KMS-11 (cell line): ENCODE data around the gene TMEM252.

Source experiments
- H2AFZ ChIP-seq: fragments of 200-600 bp; sonication (generic); 2 replicates; pipeline ENCODE4 v1.6.1; 2016; ENCODE audit warnings: antibody characterized with exemption, mixed run types, low read depth
- H3K27ac ChIP-seq: fragments of 200-600 bp; sonication (generic); 2 replicates; pipeline ENCODE4 v1.6.1; 2016; ENCODE audit warnings: mild to moderate bottlenecking, mixed run types
- H3K27me3 ChIP-seq: fragments of 200-600 bp; sonication (generic); 2 replicates; pipeline ENCODE4 v1.6.1; 2017; ENCODE audit warnings: mild to moderate bottlenecking, low read depth, mixed run types, moderate library complexity; ENCODE audit not compliant: insufficient read depth
- H3K36me3 ChIP-seq: fragments of 200-600 bp; sonication (generic); 2 replicates; pipeline ENCODE4 v1.6.1; 2017; ENCODE audit warnings: mild to moderate bottlenecking, mixed run types; ENCODE audit not compliant: insufficient read depth
- H3K4me1 ChIP-seq: fragments of 200-600 bp; sonication (generic); 2 replicates; pipeline ENCODE4 v1.6.1; 2016; ENCODE audit warnings: mild to moderate bottlenecking, low read depth, mixed run types; ENCODE audit not compliant: poor library complexity, severe bottlenecking
- H3K4me2 ChIP-seq: fragments of 200-600 bp; sonication (generic); 2 replicates; pipeline ENCODE4 v1.7.0; 2016; ENCODE audit warnings: mild to moderate bottlenecking, mixed run types
- H3K4me3 ChIP-seq: fragments of 200-600 bp; sonication (generic); IDR thresholded peaks from 2 replicates; pipeline ENCODE4 v1.6.1; 2017; ENCODE audit warnings: low read depth, low read length, mixed read lengths; ENCODE audit not compliant: insufficient read depth
- H3K79me2 ChIP-seq: fragments of 200-600 bp; sonication (generic); 2 replicates; pipeline ENCODE4 v1.6.1; 2016; ENCODE audit warnings: low read depth, mixed run types; ENCODE audit not compliant: insufficient read depth
- H3K9ac ChIP-seq: fragments of 200-600 bp; sonication (generic); 2 replicates; pipeline ENCODE4 v1.6.1; 2016; ENCODE audit warnings: mild to moderate bottlenecking, mixed run types
- H4K20me1 ChIP-seq: fragments of 200-600 bp; sonication (generic); 2 replicates; pipeline ENCODE4 v1.6.1; 2016; ENCODE audit warnings: mild to moderate bottlenecking, mixed run types; ENCODE audit not compliant: insufficient read depth
- CTCF ChIP-seq: fragments of 200-600 bp; sonication (generic); conservative IDR thresholded peaks from 2 replicates; pipeline ENCODE4 v1.6.1; 2017; ENCODE audit warnings: low read depth, mild to moderate bottlenecking, antibody characterized with exemption, low read length, moderate library complexity, mixed read lengths

TMEM252 gene

DNA sequence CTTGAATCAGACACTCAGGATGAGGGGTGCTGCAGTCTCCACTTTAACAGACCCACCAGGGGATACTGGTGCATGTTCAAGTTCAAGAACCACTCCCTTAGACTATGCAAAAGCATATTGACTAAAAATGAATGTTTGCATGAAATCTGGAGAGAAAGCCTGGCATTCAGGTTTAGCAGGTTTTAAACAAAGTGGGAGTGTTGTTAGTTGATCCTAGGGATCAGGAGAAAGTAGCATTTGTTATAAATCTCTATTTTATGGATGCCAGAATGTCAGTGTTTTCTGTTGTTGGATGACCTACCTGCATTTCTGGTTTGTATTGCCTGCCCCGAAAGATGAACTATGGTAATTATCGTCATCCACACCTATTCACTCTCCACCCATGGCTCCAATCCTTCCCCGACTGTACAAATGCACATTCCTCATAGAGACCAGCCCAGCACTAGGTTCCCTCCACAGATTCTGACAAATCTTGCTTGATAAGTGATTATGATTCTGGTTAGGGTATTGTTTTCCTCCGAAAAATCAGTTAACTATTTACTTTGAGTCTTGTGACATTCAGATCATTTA lies 17.2 kb downstream of the TMEM252 start:
- no peaks in the 10 kb centered on the region for H3K36me3 ChIP-seq
- no peak overlapping the region for H3K9ac ChIP-seq
- no peaks in the 10 kb centered on the region for H3K79me2 ChIP-seq
- no peak overlapping the region for H3K27ac ChIP-seq
- H3K4me1 ChIP-seq: no peaks in the 10 kb centered on the region
- H3K4me3 ChIP-seq: no peak overlapping the region
- no peak for TF ChIP-seq CTCF
- H2AFZ ChIP-seq: no peak overlapping the region
- H4K20me1 ChIP-seq: no peaks in the 10 kb centered on the region
- H3K4me2 ChIP-seq: no peak overlapping the region
- no peaks in the 10 kb centered on the region for H3K27me3 ChIP-seq

DNA sequence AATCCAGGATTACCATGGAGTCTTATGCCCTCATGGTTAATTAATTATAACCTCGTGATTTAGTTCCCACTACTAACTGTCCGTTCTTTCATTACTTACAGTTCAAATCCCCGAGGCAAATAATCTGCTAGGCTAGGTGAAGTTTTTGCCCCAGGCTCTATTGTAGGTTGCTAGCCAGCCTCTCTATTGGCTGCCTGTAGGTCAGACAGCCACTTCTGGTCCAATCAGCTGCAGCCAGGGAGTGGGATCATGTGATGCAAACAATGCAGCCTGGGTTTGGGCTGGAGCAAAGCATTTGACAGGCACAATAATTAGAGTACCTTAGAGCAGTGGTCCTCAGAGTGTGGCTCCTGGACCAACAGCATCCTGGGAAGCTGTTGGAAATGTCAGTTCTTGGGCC lies 17.7 kb downstream of the TMEM252 start:
- H3K4me1 ChIP-seq: no peaks in the 10 kb centered on the region
- no peak overlapping the region for H3K9ac ChIP-seq
- TF ChIP-seq CTCF: no peak
- H2AFZ ChIP-seq: no peak overlapping the region
- H3K4me2 ChIP-seq: no peak overlapping the region
- H3K27me3 ChIP-seq: no peaks in the 10 kb centered on the region
- H3K36me3 ChIP-seq: no peaks in the 10 kb centered on the region
- no peaks in the 10 kb centered on the region for H3K79me2 ChIP-seq
- H3K4me3 ChIP-seq: no peak overlapping the region
- H3K27ac ChIP-seq: no peak overlapping the region
- H4K20me1 ChIP-seq: no peaks in the 10 kb centered on the region

- Histone ChIP-seq H3K27ac (no peak overlapping the region), H2AFZ (no peak overlapping the region), H3K4me2 (no peak overlapping the region), H3K79me2 (no peaks in the 10 kb centered on the region), H3K36me3 (no peaks in the 10 kb centered on the region), H3K27me3 (no peaks in the 10 kb centered on the region), H3K4me1 (no peaks in the 10 kb centered on the region), H3K4me3 (no peak overlapping the region), H4K20me1 (no peaks in the 10 kb centered on the region), H3K9ac (no peak overlapping the region)
- TF ChIP-seq CTCF: no peak
These were observed 18.6 kb downstream of the TMEM252 start for GRCh38 chr9:68522131-68522530.

GRCh38 chr9:68515326-68516017 lies 25.2 kb downstream of the TMEM252 start:
- H3K4me2 ChIP-seq: no peak overlapping the region

More at GRCh38 chr9:68515326-68516017, 25.2 kb downstream of the TMEM252 start:
- H2AFZ ChIP-seq: no peak overlapping the region
- H3K4me1 ChIP-seq: no peaks in the 10 kb centered on the region
- H3K9ac ChIP-seq: no peak overlapping the region
- H4K20me1 ChIP-seq: no peaks in the 10 kb centered on the region
- no peak overlapping the region for H3K27ac ChIP-seq
- H3K36me3 ChIP-seq: no peaks in the 10 kb centered on the region
- H3K27me3 ChIP-seq: no peaks in the 10 kb centered on the region
- TF ChIP-seq CTCF: no peak
- H3K79me2 ChIP-seq: no peaks in the 10 kb centered on the region
- H3K4me3 ChIP-seq: no peak overlapping the region
